ENCODE results near the gene DPEP2NB.

DPEP2NB gene

GRCh38 chr16:67986949-67987348, 28.8 kb downstream of the DPEP2NB start:
- peaks cover 0 to 4% of the 10 kb centered on the region in 2 donors for H3K4me1 ChIP-seq (ENCODE audit: control insufficient read depth in 2 of 2, insufficient read depth in 1 of 2, low read depth in 1 of 2, low read length in 2 of 2)
- no peak overlapping the region for H3K23ac ChIP-seq (ENCODE audit: low read depth, low read length, poor library complexity)
- H3K36me3 ChIP-seq (replicated peaks in 1 of 2; ENCODE audit: control insufficient read depth in 2 of 2, insufficient read depth in 2 of 2, low read length in 2 of 2): no peaks in the 10 kb centered on the region
- H3K18ac ChIP-seq (ENCODE audit: low read length): no peak overlapping the region
- no peak overlapping the region for H2BK15ac ChIP-seq (ENCODE audit: low read length)
- WGBS, 2 donors (ENCODE audit: extremely low coverage in 2 of 2, insufficient read length in 2 of 2, insufficient replicate concordance in 1 of 2): no CpG with 5 or more reads among the region's 5 CpGs
- H2AK5ac ChIP-seq (ENCODE audit: low read depth, low read length): no peak overlapping the region
- H3K4me2 ChIP-seq (ENCODE audit: insufficient read depth, low read length, poor library complexity, severe bottlenecking): no peak overlapping the region
- no peak for DNase-seq (ENCODE audit: low spot score)
- H4K91ac ChIP-seq (ENCODE audit: low read depth, low read length, poor library complexity): no peak overlapping the region
- peaks cover 2% of the 10 kb centered on the region for H3K79me1 ChIP-seq (ENCODE audit: low read depth, low read length)
- H3K14ac ChIP-seq (ENCODE audit: low read length): no peak overlapping the region
- no peak overlapping the region for H2BK12ac ChIP-seq (ENCODE audit: low read length)
- H4K8ac ChIP-seq (ENCODE audit: low read depth, low read length): no peak overlapping the region
- H2BK120ac ChIP-seq (ENCODE audit: low read depth, low read length): no peak overlapping the region
- no peak overlapping the region for H3K9ac ChIP-seq (ENCODE audit: low read depth, low read length, poor library complexity)
- H3K27ac ChIP-seq (replicated peaks; ENCODE audit: low read length): no peak overlapping the region
- peaks cover 0 to 22% (median 0%) of the 10 kb centered on the region in 3 experiments for H3K27me3 ChIP-seq (ENCODE audit: control insufficient read depth in 3 of 3, insufficient read depth in 3 of 3, low read depth in 1 of 3, low read length in 3 of 3)
- H2BK5ac ChIP-seq (ENCODE audit: low read length): no peak overlapping the region
- H3K9me3 ChIP-seq (replicated peaks in 1 of 2; ENCODE audit: control insufficient read depth in 2 of 2, insufficient read depth in 1 of 2, low read depth in 1 of 2, low read length in 2 of 2): peaks cover 0 to 4% of the 10 kb centered on the region in 2 donors
- H3K4me3 ChIP-seq (ENCODE audit: low read length in 2 of 2): no peak overlapping the region
- H3K4ac ChIP-seq (ENCODE audit: low read length): no peak overlapping the region
- H2AFZ ChIP-seq (ENCODE audit: low read length): peak overlapping the region; percentile 12

GRCh38 chr16:67982011-67982696, 33.6 kb downstream of the DPEP2NB start:
- Histone ChIP-seq H2BK12ac (ENCODE audit: low read length) (no peak overlapping the region), H3K14ac (ENCODE audit: low read length) (no peak overlapping the region), H3K23ac (ENCODE audit: low read depth, low read length, poor library complexity) (no peak overlapping the region), H3K27me3 (ENCODE audit: control insufficient read depth in 3 of 3, insufficient read depth in 3 of 3, low read depth in 1 of 3, low read length in 3 of 3) (peaks cover 0 to under 1% (median 0%) of the 10 kb centered on the region in 3 experiments), H3K4me1 (ENCODE audit: control insufficient read depth in 2 of 2, insufficient read depth in 1 of 2, low read depth in 1 of 2, low read length in 2 of 2) (peaks cover 0 to 4% of the 10 kb centered on the region in 2 donors), H3K27ac (replicated peaks; ENCODE audit: low read length) (no peak overlapping the region), H3K18ac (ENCODE audit: low read length) (no peak overlapping the region), H3K36me3 (replicated peaks in 1 of 2; ENCODE audit: control insufficient read depth in 2 of 2, insufficient read depth in 2 of 2, low read length in 2 of 2) (no peaks in the 10 kb centered on the region), H3K9me3 (replicated peaks in 1 of 2; ENCODE audit: control insufficient read depth in 2 of 2, insufficient read depth in 1 of 2, low read depth in 1 of 2, low read length in 2 of 2) (peaks cover 0 to 4% of the 10 kb centered on the region in 2 donors), H4K91ac (ENCODE audit: low read depth, low read length, poor library complexity) (no peak overlapping the region), H3K4me3 (ENCODE audit: low read length in 2 of 2) (no peak overlapping the region), H2BK15ac (ENCODE audit: low read length) (no peak overlapping the region), H3K4me2 (ENCODE audit: insufficient read depth, low read length, poor library complexity, severe bottlenecking) (no peak overlapping the region), H2BK5ac (ENCODE audit: low read length) (no peak overlapping the region), H4K8ac (ENCODE audit: low read depth, low read length) (no peak overlapping the region), H3K79me1 (ENCODE audit: low read depth, low read length) (no peaks in the 10 kb centered on the region), H2AK5ac (ENCODE audit: low read depth, low read length) (no peak overlapping the region), H2BK120ac (ENCODE audit: low read depth, low read length) (no peak overlapping the region), H2AFZ (ENCODE audit: low read length) (no peak overlapping the region), H3K4ac (ENCODE audit: low read length) (no peak overlapping the region), H3K9ac (ENCODE audit: low read depth, low read length, poor library complexity) (no peak overlapping the region)
- no peak for DNase-seq (ENCODE audit: low spot score)
- no CpG with 5 or more reads among the region's 49 CpGs for WGBS, 2 donors (ENCODE audit: extremely low coverage in 2 of 2, insufficient read length in 2 of 2, insufficient replicate concordance in 1 of 2)

GRCh38 chr16:67979955-67980678, 35.6 kb downstream of the DPEP2NB start, which contains the start of gene DPEP3:
Gene DPEP3 (minus strand): TSS chr16:67980499. CDS start chr16:67980380, 119 bp downstream.
- Histone ChIP-seq H2BK120ac (ENCODE audit: low read depth, low read length) (peak within 1 kb of the TSS; percentile 81), H3K4ac (ENCODE audit: low read length) (peak within 1 kb of the TSS; percentile 97), H3K18ac (ENCODE audit: low read length) (peak within 1 kb of the TSS; percentile 85), H2AFZ (ENCODE audit: low read length) (no peak within 1 kb of the TSS), H3K79me1 (ENCODE audit: low read depth, low read length) (no peaks in the 10 kb centered on the region), H3K4me3 (ENCODE audit: low read length in 2 of 2) (no peak within 1 kb of the TSS), H2AK5ac (ENCODE audit: low read depth, low read length) (peak within 1 kb of the TSS; percentile 88), H3K27me3 (ENCODE audit: control insufficient read depth in 3 of 3, insufficient read depth in 3 of 3, low read depth in 1 of 3, low read length in 3 of 3) (peaks cover 0 to 9% (median 0%) of the 10 kb centered on the region in 3 experiments), H3K27ac (replicated peaks; ENCODE audit: low read length) (no peak within 1 kb of the TSS), H4K8ac (ENCODE audit: low read depth, low read length) (no peak within 1 kb of the TSS), H3K14ac (ENCODE audit: low read length) (peak within 1 kb of the TSS; percentile 38), H3K9me3 (replicated peaks in 1 of 2; ENCODE audit: control insufficient read depth in 2 of 2, insufficient read depth in 1 of 2, low read depth in 1 of 2, low read length in 2 of 2) (peaks cover 0 to 4% of the 10 kb centered on the region in 2 donors), H2BK5ac (ENCODE audit: low read length) (peak within 1 kb of the TSS; percentile 33), H3K4me2 (ENCODE audit: insufficient read depth, low read length, poor library complexity, severe bottlenecking) (no peak within 1 kb of the TSS), H3K9ac (ENCODE audit: low read depth, low read length, poor library complexity) (no peak within 1 kb of the TSS), H3K36me3 (replicated peaks in 1 of 2; ENCODE audit: control insufficient read depth in 2 of 2, insufficient read depth in 2 of 2, low read length in 2 of 2) (no peaks in the 10 kb centered on the region), H3K23ac (ENCODE audit: low read depth, low read length, poor library complexity) (peak within 1 kb of the TSS; percentile 68), H3K4me1 (ENCODE audit: control insufficient read depth in 2 of 2, insufficient read depth in 1 of 2, low read depth in 1 of 2, low read length in 2 of 2) (peaks cover 0 to 4% of the 10 kb centered on the region in 2 donors), H4K91ac (ENCODE audit: low read depth, low read length, poor library complexity) (no peak within 1 kb of the TSS), H2BK15ac (ENCODE audit: low read length) (peak within 1 kb of the TSS; percentile 55), H2BK12ac (ENCODE audit: low read length) (no peak within 1 kb of the TSS)
- DNase-seq (ENCODE audit: low spot score): no peak
- no CpG with 5 or more reads among the region's 62 CpGs for WGBS, 2 donors (ENCODE audit: extremely low coverage in 2 of 2, insufficient read length in 2 of 2, insufficient replicate concordance in 1 of 2)
